HG03108 (cell line): Measurements from ENCODE around the gene WDR44.
A peak's percentile ranks its signal among the peaks of the same experiment; 100 is the strongest.
"Not testable (repeated sequence)": the region's sequence is repeated elsewhere in the genome, so short reads cannot be mapped to it uniquely, and the experiment has no call there.

Experiments used
- ATAC-seq: cut with Tn5 transposase; IDR thresholded peaks from one replicate; pipeline ENCODE4 v1.9.1; 2021; ENCODE audit warnings: moderate library complexity; ENCODE audit not compliant: unreplicated experiment

Gene WDR44

GRCh38 chrX:118345464-118346257, at the start of gene WDR44:
TSS of gene WDR44 (plus strand) at chrX:118346106. CDS start at chrX:118346504, 398 bp downstream.
- peak; percentile 89 for ATAC-seq

- ATAC-seq: not testable (repeated sequence)
Observed at GRCh38 chrX:118305827-118306226, 40.1 kb upstream of the WDR44 start.

GRCh38 chrX:118315529-118315928, 30.4 kb upstream of the WDR44 start:
- ATAC-seq: no peak

- ATAC-seq: no peak
Observed at GRCh38 chrX:118324588-118324987, 21.3 kb upstream of the WDR44 start.

- no peak for ATAC-seq
Observed at GRCh38 chrX:118325453-118325852, 20.5 kb upstream of the WDR44 start.

GRCh38 chrX:118329175-118329574, 16.7 kb upstream of the WDR44 start:
- ATAC-seq: no peak

- no peak for ATAC-seq
Observed at GRCh38 chrX:118337687-118338086, 8.2 kb upstream of the WDR44 start.

GRCh38 chrX:118338930-118339329, 7.0 kb upstream of the WDR44 start:
- no peak for ATAC-seq

GRCh38 chrX:118345045-118345463, 852 bp upstream of the WDR44 start:
- ATAC-seq: peak; percentile 4

- peak; percentile 11 for ATAC-seq
Observed at GRCh38 chrX:118346258-118347094, 570 bp downstream of the WDR44 start.

GRCh38 chrX:118347131-118347530, 1.2 kb downstream of the WDR44 start:
- ATAC-seq: no peak

GRCh38 chrX:118347736-118348135, 1.8 kb downstream of the WDR44 start:
- no peak for ATAC-seq

- ATAC-seq: no peak
Observed at GRCh38 chrX:118348186-118348810, 2.4 kb downstream of the WDR44 start.

GRCh38 chrX:118349188-118349587, 3.3 kb downstream of the WDR44 start:
- ATAC-seq: no peak

GRCh38 chrX:118350221-118350620, 4.3 kb downstream of the WDR44 start:
- ATAC-seq: no peak

GRCh38 chrX:118350706-118351105, 4.8 kb downstream of the WDR44 start:
- ATAC-seq: no peak

GRCh38 chrX:118352566-118352965, 6.7 kb downstream of the WDR44 start:
- no peak for ATAC-seq

- peak; percentile 43 for ATAC-seq
Observed at GRCh38 chrX:118353081-118353850, 7.4 kb downstream of the WDR44 start.

- ATAC-seq: no peak
Observed at GRCh38 chrX:118355225-118355920, 9.5 kb downstream of the WDR44 start.

- no peak for ATAC-seq
Observed at GRCh38 chrX:118356154-118356701, 10.3 kb downstream of the WDR44 start.
